Heart right ventricle (tissue), 16 donors: ENCODE results near the gene CXorf65. TPM values are rescaled to one million over a fixed set of nuclear protein-coding genes. Genes with fewer than 3 reads are reported as not detected.

Source experiments
- ATAC-seq, 8 donors: fragments of 200-7000 bp; cut with Tn5 transposase; one replicate each; pipeline ENCODE4 v1.9.1; 2020; ENCODE audit warnings: mild to moderate bottlenecking in 8 of 8, moderate library complexity in 8 of 8, moderate number of reproducible peaks in 1 of 8
- DNase-seq, 2 donors: peaks; one replicate each; pipeline ENCODE4 v3.0.0-alpha.2; 2020
- H3K27ac ChIP-seq, 10 donors: fragments of 200-600 bp; sonication (generic) in 2 of 10; one replicate each; pipeline versions ENCODE4 v1.5.0 to v1.8.0; 2020 to 2022; ENCODE audit warnings: mild to moderate bottlenecking in 3 of 10
- H3K27me3 ChIP-seq, 7 donors: fragments of 200-600 bp; one replicate each; pipeline ENCODE4 v1.8.0; 2021 to 2022; ENCODE audit warnings: mild to moderate bottlenecking in 2 of 7
- H3K36me3 ChIP-seq, 9 donors: fragments of 200-600 bp; sonication (generic) in 1 of 9; one replicate each; pipeline versions ENCODE4 v1.5.0 to v1.8.0; 2020 to 2022; ENCODE audit warnings: mild to moderate bottlenecking in 2 of 9
- H3K4me1 ChIP-seq, 9 donors: fragments of 200-600 bp; sonication (generic) in 1 of 9; one replicate each; pipeline versions ENCODE4 v1.5.0 to v1.8.0; 2020 to 2022; ENCODE audit warnings: mild to moderate bottlenecking in 4 of 9
- H3K4me3 ChIP-seq, 10 donors: fragments of 200-600 bp; sonication (generic) in 2 of 10; one replicate each; pipeline versions ENCODE4 v1.5.0 to v1.8.0; 2020 to 2022; ENCODE audit warnings: mild to moderate bottlenecking in 7 of 10, moderate library complexity in 2 of 10
- H3K9me3 ChIP-seq, 11 donors: fragments of 200-600 bp in 10 of 11; sonication (generic) in 2 of 11; one replicate each; pipeline versions ENCODE4 v1.5.0 to v1.8.0; 2013 to 2022; ENCODE audit warnings: mild to moderate bottlenecking in 2 of 11, control low read depth in 1 of 11, moderate library complexity in 1 of 11
- WGBS, 2 donors: extraction: QIAGEN DNeasy Blood & Tissue Kit; methylation state at CpG; one replicate each; pipeline ENCODE4 v1.1.7; 2013; ENCODE audit warnings: inconsistent platforms in 1 of 2; 5-methylcytosine and 5-hydroxymethylcytosine counted together
- intact Hi-C, 10 donors: fragments of 100-400 bp; cut with DNase I; formaldehyde crosslinking; loops; one replicate each; pipeline versions ENCODE4 v1.11.1 to v1.14.2; 2022
- long read RNA-seq, 3 donors: library from polyadenylated mRNA; unstranded; transcript quantifications; one replicate each; pipeline ENCODE4 v2.0.0, GENCODE V29; 2020 to 2021
- polyA plus RNA-seq, 2 donors: library from polyadenylated mRNA; stranded (reverse); fragments of 200-250 nt; gene quantifications; one replicate each; pipeline ENCODE4 v1.2.3, GENCODE V29; 2013
- total RNA-seq, 10 donors: library from RNA; stranded (reverse); fragmentation: NEBNext Ultra II Directional in 3 of 10; extraction: Animal tissue kit (Norgen Biotek cat#: 25700) in 3 of 10; gene quantifications; one replicate each; pipeline versions ENCODE4 v1.2.1 to v1.2.4, GENCODE V29; 2021 to 2023
- TF ChIP-seq, protein P1 (sequence below), 9 donors: fragments of 200-600 bp; sonication (generic) in 2 of 9; IDR thresholded peaks; one replicate each; pipeline versions ENCODE4 v1.5.0 to v1.8.0; 2021 to 2022; ENCODE audit warnings: antibody characterized with exemption in 9 of 9, mild to moderate bottlenecking in 5 of 9, moderate library complexity in 1 of 9
- donor health status: Arrhythmogenic right ventricular cardiomyopathy.
- donor health status: ischemic (EF 13 %, LVEDD 7.1; RV severe dilation, severe dysfunction).
- donor health status: healthy with polysubstance abuse.
- donor health status: DM: no; HTN: yes; CAD: no.
- donor health status: DM: no; HTN: no; CAD: no.
- donor health status: ischemic (EF 25% LVEDD 6.9; RV normal size, moderate dysfunction).
- donor health status: ischemic (EF 25% LVEDD 5.7; RV mildly dilated, moderate dysfunction).
- donor health status: healthy.
- donor health status: DM: yes; HTN: yes; CAD: no.
- donor health status: Ischemic cardiomyopathy.
- donor health status: ischemic (EF 35%, LVEDD 5.7; RV mildly dilated, moderate dysfunction).
- donor health status: nonischemic (EF 11% LVEDD 7.7; RV severe dilation, severe dysfunction).
- donor health status: DM: yes; HTN: yes; CAD: no.
- donor health status: PGD.
- donor health status: ischemic (EF 29% LVEDD 5.4; RV normal size, mild dysfunction).
- donor health status: nonischemic (EF 23%, LVEDD 6.1; RV moderate dilation, normal function).

The CXorf65 gene
- not detected for total RNA-seq
- not detected for polyA plus RNA-seq
- long read RNA-seq, donor 1, result 0 reads
- long read RNA-seq, donor 2, result 0 reads
- long read RNA-seq, donor 3, result 0 reads

DNA sequence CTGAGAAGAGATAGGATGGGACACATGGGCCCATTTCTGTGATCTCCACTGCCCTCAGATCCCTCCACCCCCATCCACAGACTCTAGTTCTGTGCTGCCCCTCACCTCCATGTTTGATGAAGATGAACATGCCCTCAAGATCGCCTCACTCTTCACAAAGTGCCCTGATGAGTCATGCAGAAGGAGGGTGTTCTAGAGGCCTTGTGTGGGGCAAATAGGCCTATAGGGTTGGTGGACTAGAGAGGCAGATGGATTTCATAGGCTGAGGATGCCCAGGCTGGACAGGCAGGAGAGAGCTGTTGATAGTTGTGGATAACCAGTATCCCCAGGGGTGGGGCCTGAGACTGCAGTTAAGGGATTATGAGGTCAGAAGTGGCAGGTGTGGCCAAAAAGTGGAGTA, at the start of gene CXorf65:
Gene CXorf65 (minus strand): TSS at position 314 of the 400 bp plus-strand sequence. CDS start 184 bp downstream, at position 130.
- ATAC-seq, result no peak
- Histone ChIP-seq H3K27me3 (peaks cover 0 to 5% (median 0%) of the 10 kb centered on the region in 7 donors), H3K4me3 (no peak within 1 kb of the TSS), H3K9me3 (no peaks in the 10 kb centered on the region), H3K4me1 (peaks cover 0 to 44% (median 0%) of the 10 kb centered on the region in 9 donors), H3K36me3 (no peaks in the 10 kb centered on the region), H3K27ac (no peak within 1 kb of the TSS)
- intact Hi-C loops, result no loop called here
- WGBS, 2 donors, result 93 to 100% methylated on average over 1 of the region's 1 CpG
- TF ChIP-seq, protein P1, sequence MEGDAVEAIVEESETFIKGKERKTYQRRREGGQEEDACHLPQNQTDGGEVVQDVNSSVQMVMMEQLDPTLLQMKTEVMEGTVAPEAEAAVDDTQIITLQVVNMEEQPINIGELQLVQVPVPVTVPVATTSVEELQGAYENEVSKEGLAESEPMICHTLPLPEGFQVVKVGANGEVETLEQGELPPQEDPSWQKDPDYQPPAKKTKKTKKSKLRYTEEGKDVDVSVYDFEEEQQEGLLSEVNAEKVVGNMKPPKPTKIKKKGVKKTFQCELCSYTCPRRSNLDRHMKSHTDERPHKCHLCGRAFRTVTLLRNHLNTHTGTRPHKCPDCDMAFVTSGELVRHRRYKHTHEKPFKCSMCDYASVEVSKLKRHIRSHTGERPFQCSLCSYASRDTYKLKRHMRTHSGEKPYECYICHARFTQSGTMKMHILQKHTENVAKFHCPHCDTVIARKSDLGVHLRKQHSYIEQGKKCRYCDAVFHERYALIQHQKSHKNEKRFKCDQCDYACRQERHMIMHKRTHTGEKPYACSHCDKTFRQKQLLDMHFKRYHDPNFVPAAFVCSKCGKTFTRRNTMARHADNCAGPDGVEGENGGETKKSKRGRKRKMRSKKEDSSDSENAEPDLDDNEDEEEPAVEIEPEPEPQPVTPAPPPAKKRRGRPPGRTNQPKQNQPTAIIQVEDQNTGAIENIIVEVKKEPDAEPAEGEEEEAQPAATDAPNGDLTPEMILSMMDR (IDR thresholded peaks at IDR 0.05), result no peak
- DNase-seq, result no peak

DNA sequence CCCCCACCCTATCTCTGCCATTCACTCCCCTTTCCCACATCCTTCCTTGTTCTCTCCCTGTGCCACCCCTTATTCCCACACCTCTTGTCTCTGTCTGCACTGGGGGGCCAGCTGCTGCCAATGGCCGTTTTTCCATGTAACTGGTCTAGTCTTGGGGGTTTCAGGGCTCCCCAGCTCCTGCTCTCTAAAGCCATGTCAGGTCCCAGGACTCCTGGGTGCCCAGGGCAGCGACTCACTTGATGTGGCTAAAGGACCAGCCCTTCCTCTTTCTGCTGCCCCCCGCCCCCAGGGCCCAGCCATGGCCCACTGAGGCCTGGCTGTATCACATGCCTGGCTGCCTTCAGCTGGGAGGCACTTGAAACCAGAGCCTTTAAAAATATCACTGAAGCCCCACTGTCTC, 48.1 kb upstream of the CXorf65 start:
- TF ChIP-seq, protein P1 (IDR thresholded peaks at IDR 0.05), result no peak

DNA sequence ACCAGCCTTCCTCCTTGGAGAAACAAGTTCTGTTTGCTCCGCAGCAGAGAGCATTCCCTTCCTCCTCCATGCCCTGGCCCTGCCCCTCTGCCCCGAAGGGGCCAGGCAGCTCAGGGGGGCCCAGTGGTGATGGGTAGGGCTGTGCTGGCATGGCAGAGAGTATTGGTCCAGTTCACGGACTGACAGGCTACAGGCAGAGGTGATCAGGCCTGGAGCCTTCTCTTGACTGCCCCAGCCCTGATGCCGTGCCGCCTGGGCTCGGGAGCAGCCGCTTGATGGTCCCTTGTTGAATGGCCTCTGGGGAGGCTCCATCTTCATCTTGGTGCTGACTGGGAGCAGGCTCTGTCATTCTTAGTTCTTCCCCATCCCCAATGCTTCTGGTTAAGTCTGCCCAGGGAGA, 47.7 kb upstream of the CXorf65 start:
- no peaks in the 10 kb centered on the region for H3K9me3 ChIP-seq
- no peak overlapping the region for H3K27ac ChIP-seq
- TF ChIP-seq, protein P1 (IDR thresholded peaks at IDR 0.05), result no peak
- DNase-seq, result no peak
- H3K27me3 ChIP-seq, result peaks cover 0 to 5% (median 0%) of the 10 kb centered on the region in 7 donors
- intact Hi-C loops, result no loop called here
- H3K4me1 ChIP-seq, result no peaks in the 10 kb centered on the region
- H3K4me3 ChIP-seq, result no peak overlapping the region
- ATAC-seq, result no peak
- no peaks in the 10 kb centered on the region for H3K36me3 ChIP-seq
- 89 to 90% methylated on average over 5 to 7 of the region's 7 CpGs for WGBS, 2 donors

More for the DNA sequence above, 48.1 kb upstream of the CXorf65 start:
- no peak overlapping the region for H3K4me3 ChIP-seq
- 82 to 93% methylated on average over 2 of the region's 3 CpGs for WGBS, 2 donors
- no peaks in the 10 kb centered on the region for H3K36me3 ChIP-seq
- intact Hi-C loops, result no loop called here
- ATAC-seq (no peak), DNase-seq (no peak)
- no peaks in the 10 kb centered on the region for H3K4me1 ChIP-seq
- no peak overlapping the region for H3K27ac ChIP-seq
- H3K9me3 ChIP-seq, result no peaks in the 10 kb centered on the region
- H3K27me3 ChIP-seq, result peaks cover 0 to 5% (median 0%) of the 10 kb centered on the region in 7 donors

DNA sequence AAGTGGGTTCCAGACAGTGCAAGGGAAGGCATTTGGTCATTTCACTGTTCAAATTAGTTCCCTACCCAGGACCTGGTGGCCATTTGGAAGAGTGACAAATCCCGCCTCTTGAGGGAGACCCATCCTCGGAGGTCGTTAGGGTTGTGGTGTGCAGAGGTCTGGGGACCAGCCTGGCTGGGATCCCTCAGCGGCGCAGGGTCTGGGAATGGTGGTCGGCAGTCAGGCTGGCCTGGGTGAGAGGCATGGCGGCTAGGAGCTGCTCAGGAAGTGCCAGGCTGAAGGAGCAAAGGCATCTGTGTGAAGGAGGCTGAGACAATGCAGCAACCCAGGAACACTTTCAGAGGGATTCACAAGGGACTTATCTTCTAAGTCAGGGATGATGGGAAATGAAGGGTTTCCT, 44.8 kb upstream of the CXorf65 start:
- no peak overlapping the region for H3K27ac ChIP-seq
- no peaks in the 10 kb centered on the region for H3K36me3 ChIP-seq
- H3K4me3 ChIP-seq, result no peak overlapping the region
- WGBS, 2 donors, result 75 to 78% methylated on average over 7 of the region's 7 CpGs
- intact Hi-C loops, result no loop called here
- TF ChIP-seq, protein P1 (IDR thresholded peaks at IDR 0.05), result no peak
- H3K4me1 ChIP-seq, result peaks cover 0 to 5% (median 0%) of the 10 kb centered on the region in 9 donors
- no peaks in the 10 kb centered on the region for H3K9me3 ChIP-seq
- peaks cover 0 to 5% (median 0%) of the 10 kb centered on the region in 7 donors for H3K27me3 ChIP-seq
- ATAC-seq, result no peak
- DNase-seq, result no peak
